Measurements from ENCODE around the gene PABPC1L2A. TPM values are rescaled to one million over a fixed set of nuclear protein-coding genes. Genes with fewer than 3 reads are reported as not detected.

PABPC1L2A gene
- total RNA-seq, 1 donor from 2014 or later = 3.8 TPM

Other genes starting within 250 kb of the PABPC1L2A start
- gene FAM236C, start 166.9 kb downstream of the PABPC1L2A start, total RNA-seq (ENCODE audit: unreplicated experiment) = not detected
- not detected for gene FAM236A, start 141.3 kb downstream of the PABPC1L2A start, total RNA-seq (ENCODE audit: unreplicated experiment)
- gene DMRTC1, start 135.7 kb downstream of the PABPC1L2A start, total RNA-seq (ENCODE audit: unreplicated experiment) = 0.38 TPM
- gene PABPC1L2B, start 76.6 kb downstream of the PABPC1L2A start, total RNA-seq (ENCODE audit: unreplicated experiment) = 9.4 TPM
- 11.5 TPM for gene NAP1L2, start 135.3 kb upstream of the PABPC1L2A start, total RNA-seq (ENCODE audit: unreplicated experiment)

Measured in endothelial cell (in vitro differentiated cells).